ENCODE measurements around the gene CCN5.

Gene CCN5

GRCh38 chr20:44734938-44735337 lies 19.8 kb downstream of the CCN5 start:
- peak; percentile 44 for TF ChIP-seq CTCF (IDR thresholded peaks at IDR 0.05; ENCODE audit: insufficient read depth, low read length, missing control alignments)
- CTCF ChIA-PET = interaction anchor here (0.6 to 21.9 kb wide), 11 partner anchors 9 to 140 kb away, joined by 3 to 801 read pairs (median 4); no protein-coding TSS in a partner anchor

GRCh38 chr20:44735816-44736169 lies 20.6 kb downstream of the CCN5 start:
- no peak overlapping the region for H3K4me3 ChIP-seq (ENCODE audit: low read depth, low read length)
- ChIA-PET CTCF (interaction anchor here (0.6 to 21.9 kb wide), 6 partner anchors 8 to 131 kb away, joined by 3 to 801 read pairs (median 8); no protein-coding TSS in a partner anchor), POLR2A (no interaction called here)
- DNase-seq (ENCODE audit: low read depth, low spot score) = no peak
- TF ChIP-seq CTCF (IDR thresholded peaks at IDR 0.05; ENCODE audit: insufficient read depth, low read length, missing control alignments) = no peak

More at GRCh38 chr20:44734938-44735337, 19.8 kb downstream of the CCN5 start:
- no peak overlapping the region for H3K4me3 ChIP-seq (ENCODE audit: low read depth, low read length)
- POLR2A ChIA-PET = no interaction called here
- DNase-seq (ENCODE audit: low read depth, low spot score) = no peak

- ChIA-PET CTCF (interaction anchor here (0.7 to 15.2 kb wide), 4 partner anchors 9 to 52 kb away, joined by 3 to 169 read pairs (median 28); partner anchors contain the start of gene KCNK15), POLR2A (no interaction called here)
- H3K4me3 ChIP-seq (ENCODE audit: low read depth, low read length) = no peak overlapping the region
- TF ChIP-seq CTCF (IDR thresholded peaks at IDR 0.05; ENCODE audit: insufficient read depth, low read length, missing control alignments) = peak; percentile 18
- DNase-seq (ENCODE audit: low read depth, low spot score) = no peak
These were observed 21.2 kb downstream of the CCN5 start for GRCh38 chr20:44736170-44737021.

- CTCF ChIA-PET = interaction anchor here (1.9 to 15.2 kb wide), 3 partner anchors 10 to 53 kb away, joined by 8 to 169 read pairs (median 48); partner anchors contain the start of gene KCNK15
- POLR2A ChIA-PET = no interaction called here
- DNase-seq (ENCODE audit: low read depth, low spot score) = no peak
- no peak for TF ChIP-seq CTCF (IDR thresholded peaks at IDR 0.05; ENCODE audit: insufficient read depth, low read length, missing control alignments)
- H3K4me3 ChIP-seq (ENCODE audit: low read depth, low read length) = no peak overlapping the region
These were observed 21.9 kb downstream of the CCN5 start for GRCh38 chr20:44737116-44737515.

GRCh38 chr20:44738813-44739477 lies 23.8 kb downstream of the CCN5 start:
- ChIA-PET POLR2A (no interaction called here), CTCF (interaction anchor here (0.9 to 15.2 kb wide), 5 partner anchors 9 to 149 kb away, joined by 3 to 169 read pairs (median 8); partner anchors contain the start of gene KCNK15)
- H3K4me3 ChIP-seq (ENCODE audit: low read depth, low read length) = no peak overlapping the region
- DNase-seq (ENCODE audit: low read depth, low spot score) = no peak
- no peak for TF ChIP-seq CTCF (IDR thresholded peaks at IDR 0.05; ENCODE audit: insufficient read depth, low read length, missing control alignments)

GRCh38 chr20:44739942-44740341 lies 24.8 kb downstream of the CCN5 start:
- no peak for TF ChIP-seq CTCF (IDR thresholded peaks at IDR 0.05; ENCODE audit: insufficient read depth, low read length, missing control alignments)
- POLR2A ChIA-PET = no interaction called here
- CTCF ChIA-PET = interaction anchor here (0.7 to 15.2 kb wide), 4 partner anchors 8 to 56 kb away, joined by 3 to 169 read pairs (median 26); partner anchors contain the start of gene KCNK15
- no peak overlapping the region for H3K4me3 ChIP-seq (ENCODE audit: low read depth, low read length)
- no peak for DNase-seq (ENCODE audit: low read depth, low spot score)

Data from AG04449 (cell line).